Stimulated activated effector memory CD8-positive, alpha-beta T cell treated with anti-CD3 and anti-CD28 coated beads, Interleukin-12 subunit alpha, Interleukin-12 subunit beta, amount 100 ng/mL, for 72 hours (primary cell): ENCODE results near the gene GPAT2.
"Not testable (repeated sequence)": the region's sequence is repeated elsewhere in the genome, so short reads cannot be mapped to it uniquely, and the experiment has no call there.

ENCODE experiments used
- ATAC-seq: fragments of 150-1000 bp; cut with Tn5 transposase; 2 replicates; pipeline ENCODE4 v1.10.0; 2021
- DNase-seq, 2 donors: peaks; one replicate each; pipeline ENCODE4 v3.0.0; 2021 to 2022; ENCODE audit warnings: low spot score in 2 of 2
- H3K27ac Mint-ChIP-seq: one replicate; pipeline ENCODE4 v1.8.0; 2022; ENCODE audit warnings: mild to moderate bottlenecking, mixed read lengths
- H3K36me3 Mint-ChIP-seq: one replicate; pipeline ENCODE4 v1.8.0; 2022; ENCODE audit warnings: mild to moderate bottlenecking, mixed read lengths
- H3K4me1 Mint-ChIP-seq: one replicate; pipeline ENCODE4 v1.8.0; 2022; ENCODE audit warnings: mixed read lengths
- H3K4me3 Mint-ChIP-seq: one replicate; pipeline ENCODE4 v1.8.0; 2022; ENCODE audit warnings: mild to moderate bottlenecking, mixed read lengths
- H3K9me3 Mint-ChIP-seq: one replicate; pipeline ENCODE4 v1.8.0; 2022; ENCODE audit warnings: mixed read lengths

The GPAT2 gene

DNA sequence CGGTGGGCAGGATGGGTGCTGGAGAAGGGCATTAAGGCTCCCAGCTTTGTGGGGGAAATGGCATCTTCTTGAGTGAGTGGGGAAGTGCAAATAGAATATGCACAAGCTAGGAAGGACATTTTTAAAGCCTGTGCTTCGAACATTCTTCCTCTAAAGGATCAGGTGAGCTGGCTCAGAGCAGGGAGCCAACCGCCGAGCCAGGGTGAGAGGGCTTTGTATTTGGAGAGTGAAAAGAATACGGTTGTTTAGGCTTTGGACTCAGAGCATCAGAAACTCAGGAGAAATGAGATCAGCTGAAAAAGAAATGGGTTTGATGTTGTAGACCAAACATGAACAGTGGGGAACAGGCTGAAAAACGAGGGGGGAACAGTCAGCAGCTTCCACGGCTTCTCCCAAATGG, 19.8 kb upstream of the GPAT2 start:
- H3K36me3 Mint-ChIP-seq, H3K9me3 Mint-ChIP-seq, H3K27ac Mint-ChIP-seq, ATAC-seq, DNase-seq, H3K4me1 Mint-ChIP-seq, H3K4me3 Mint-ChIP-seq: not testable (repeated sequence)

DNA sequence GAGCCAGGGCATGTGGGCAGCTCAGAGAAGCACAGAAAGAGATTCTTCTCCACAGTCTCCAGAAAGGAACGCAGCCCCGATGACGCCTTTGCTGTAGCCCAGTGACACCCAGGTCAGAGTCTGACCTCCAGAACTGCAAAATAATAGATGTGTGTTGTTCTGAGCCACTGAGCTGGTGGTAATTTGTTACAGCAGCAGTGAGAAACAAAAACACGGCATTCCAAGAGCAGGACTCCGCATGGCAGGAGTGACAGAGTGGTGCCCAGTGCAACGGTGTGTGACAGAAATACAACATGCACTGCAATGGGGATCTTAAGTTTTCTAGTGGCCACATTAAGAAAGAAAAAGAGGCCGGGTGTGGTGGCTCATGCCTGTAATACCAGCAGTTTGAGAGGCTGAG, 18.7 kb upstream of the GPAT2 start:
- not testable (repeated sequence) for DNase-seq, H3K27ac Mint-ChIP-seq, H3K4me3 Mint-ChIP-seq, H3K9me3 Mint-ChIP-seq, ATAC-seq, H3K36me3 Mint-ChIP-seq, H3K4me1 Mint-ChIP-seq

DNA sequence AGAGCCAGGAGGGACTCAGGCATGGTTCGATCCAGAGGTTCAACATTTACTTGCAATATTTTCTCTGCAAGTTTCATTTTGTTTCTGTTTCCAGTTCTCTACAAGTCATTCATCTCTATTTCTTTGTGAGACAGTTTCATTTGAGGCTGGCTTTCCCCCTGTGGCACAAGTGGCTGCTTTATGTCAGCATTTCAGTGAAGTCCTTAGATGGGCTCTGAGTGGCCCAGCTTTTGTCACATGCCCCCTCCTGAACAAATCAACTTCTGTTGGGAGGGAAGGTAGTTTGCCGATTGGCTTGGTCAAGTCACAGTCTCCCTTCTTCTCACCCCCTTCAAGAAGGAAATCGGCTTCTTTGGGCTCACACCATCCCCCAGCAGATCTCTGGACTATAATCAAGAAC, 17.9 kb upstream of the GPAT2 start:
- not testable (repeated sequence) for H3K27ac Mint-ChIP-seq, DNase-seq, H3K36me3 Mint-ChIP-seq, H3K4me3 Mint-ChIP-seq, H3K4me1 Mint-ChIP-seq, H3K9me3 Mint-ChIP-seq, ATAC-seq

GRCh38 chr2:96049917-96050262, 15.2 kb upstream of the GPAT2 start:
- not testable (repeated sequence) for H3K9me3 Mint-ChIP-seq, H3K4me1 Mint-ChIP-seq, H3K27ac Mint-ChIP-seq, H3K4me3 Mint-ChIP-seq, ATAC-seq, H3K36me3 Mint-ChIP-seq, DNase-seq

DNA sequence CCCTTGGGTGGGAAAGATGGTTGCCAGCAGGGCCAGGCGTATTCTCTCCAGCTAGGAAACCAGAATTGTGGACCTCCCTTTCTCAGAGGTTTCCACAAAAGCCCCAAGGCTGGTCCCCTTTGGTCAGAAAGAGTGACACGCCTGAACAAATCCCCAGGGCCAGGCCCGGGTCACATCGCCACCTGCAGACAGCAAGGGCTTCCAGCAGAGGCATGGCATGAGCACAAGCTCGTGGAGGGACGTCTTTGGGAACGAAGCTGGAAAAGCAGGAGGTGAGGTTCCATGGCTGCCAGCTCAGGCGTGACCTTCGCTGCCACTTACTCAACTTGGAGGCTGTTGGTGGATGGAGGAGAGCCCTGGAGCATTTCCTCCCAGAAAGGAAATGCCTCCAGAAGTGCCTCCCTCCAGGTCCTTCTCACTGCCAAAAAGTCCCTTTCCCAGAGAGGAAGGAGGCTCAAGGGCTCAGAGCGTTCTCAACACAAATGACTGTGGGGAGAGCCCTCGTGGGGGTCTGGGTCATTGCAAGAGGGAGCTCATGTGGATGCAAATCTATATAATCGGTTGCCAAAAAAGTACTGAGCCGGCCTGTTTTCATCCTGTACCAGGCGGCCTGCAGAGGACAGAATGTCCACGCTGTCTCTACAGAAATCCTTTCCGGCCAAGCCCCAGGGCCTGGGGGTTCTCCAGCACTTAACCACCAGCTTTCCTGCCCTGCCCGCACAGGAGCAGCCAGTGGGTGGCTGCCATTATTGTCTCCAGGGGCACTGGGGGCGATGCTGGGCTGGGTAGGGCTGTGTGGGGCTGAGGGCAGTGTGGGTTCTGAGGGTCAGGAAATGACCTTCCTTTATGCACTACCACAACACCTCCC, 14.6 kb upstream of the GPAT2 start:
- not testable (repeated sequence) for H3K4me3 Mint-ChIP-seq, H3K27ac Mint-ChIP-seq, H3K4me1 Mint-ChIP-seq, DNase-seq, H3K36me3 Mint-ChIP-seq, H3K9me3 Mint-ChIP-seq
- peak; percentile 39 for ATAC-seq

- H3K27ac Mint-ChIP-seq, DNase-seq, ATAC-seq, H3K9me3 Mint-ChIP-seq, H3K4me3 Mint-ChIP-seq, H3K4me1 Mint-ChIP-seq, H3K36me3 Mint-ChIP-seq: not testable (repeated sequence)
Measured at GRCh38 chr2:96035554-96035953, 838 bp upstream of the GPAT2 start.

- not testable (repeated sequence) for ATAC-seq, H3K4me3 Mint-ChIP-seq, H3K4me1 Mint-ChIP-seq, DNase-seq, H3K9me3 Mint-ChIP-seq, H3K36me3 Mint-ChIP-seq, H3K27ac Mint-ChIP-seq
Measured at GRCh38 chr2:96033997-96034396, 719 bp downstream of the GPAT2 start.

GRCh38 chr2:96027725-96028325, 6.9 kb downstream of the GPAT2 start:
- not testable (repeated sequence) for H3K4me1 Mint-ChIP-seq, DNase-seq, H3K36me3 Mint-ChIP-seq, H3K4me3 Mint-ChIP-seq, H3K9me3 Mint-ChIP-seq, H3K27ac Mint-ChIP-seq, ATAC-seq

- H3K9me3 Mint-ChIP-seq, H3K27ac Mint-ChIP-seq, H3K4me3 Mint-ChIP-seq, H3K4me1 Mint-ChIP-seq, DNase-seq, ATAC-seq, H3K36me3 Mint-ChIP-seq: not testable (repeated sequence)
Measured at GRCh38 chr2:96025755-96026154, 9.0 kb downstream of the GPAT2 start.

DNA sequence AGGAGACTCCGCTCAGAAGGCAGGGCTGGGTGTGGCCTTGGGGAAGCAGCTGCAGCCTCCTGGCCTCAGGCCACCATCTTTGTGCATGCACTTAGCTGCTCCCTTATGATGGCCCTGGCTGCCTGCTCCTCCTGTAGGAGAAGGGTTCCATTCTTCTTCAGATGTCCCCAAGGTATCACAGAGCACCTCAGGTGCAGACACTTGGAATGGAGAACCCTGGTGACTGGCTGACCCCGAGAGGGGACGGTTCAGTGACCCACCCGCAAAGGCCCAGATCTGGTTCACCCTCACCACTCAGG, 9.6 kb downstream of the GPAT2 start:
- ATAC-seq (no peak), DNase-seq (no peak)
- Mint-ChIP-seq H3K4me1 (peaks cover 8% of the 10 kb centered on the region), H3K27ac (no peak overlapping the region), H3K4me3 (no peak overlapping the region), H3K9me3 (no peaks in the 10 kb centered on the region), H3K36me3 (no peaks in the 10 kb centered on the region)

DNA sequence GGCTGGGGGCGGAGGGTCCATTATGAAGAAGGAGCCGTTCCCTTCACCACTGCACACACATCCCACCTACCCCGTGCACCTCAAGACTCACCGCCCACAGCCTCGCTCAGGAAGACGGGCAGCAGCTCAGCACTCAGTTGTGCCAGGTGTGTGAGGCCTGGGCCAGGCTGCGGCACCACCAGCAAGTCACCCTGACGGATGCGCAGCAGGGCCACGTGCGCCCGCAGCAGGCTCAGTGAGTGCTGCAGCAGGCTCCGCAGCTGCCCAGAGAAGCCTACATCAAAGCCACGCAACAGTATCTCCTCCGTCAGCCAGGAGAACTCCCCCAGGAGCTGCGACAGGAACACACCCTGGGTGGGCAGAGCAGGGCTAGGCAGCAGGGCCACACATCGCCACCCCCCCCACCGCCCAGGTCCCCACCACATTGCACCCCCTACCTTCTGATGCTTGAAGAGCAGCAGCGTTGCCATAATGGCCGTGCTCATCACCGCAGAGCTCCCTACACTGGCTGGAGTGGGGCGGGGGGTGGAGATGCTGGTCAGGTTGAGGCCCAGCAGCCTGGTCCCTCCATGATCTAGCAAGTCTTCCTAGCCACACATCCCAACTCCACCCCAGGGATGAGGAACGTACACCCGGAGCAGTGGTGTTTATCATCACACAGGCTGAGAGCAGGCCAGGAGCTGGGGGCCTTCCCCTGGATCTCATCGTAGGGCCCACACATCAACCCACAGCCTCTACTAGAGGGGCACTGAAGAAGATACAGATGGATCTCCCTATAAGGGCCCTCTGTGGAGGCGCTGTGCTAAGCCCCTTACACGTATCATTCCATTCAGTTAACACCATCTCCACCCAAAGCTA, 10.2 kb downstream of the GPAT2 start:
- Mint-ChIP-seq H3K27ac (no peak overlapping the region), H3K9me3 (no peaks in the 10 kb centered on the region), H3K4me3 (no peak overlapping the region), H3K4me1 (peaks cover 8% of the 10 kb centered on the region), H3K36me3 (no peaks in the 10 kb centered on the region)
- DNase-seq (no peak), ATAC-seq (no peak)

GRCh38 chr2:96023701-96024100, 11.0 kb downstream of the GPAT2 start:
- not testable (repeated sequence) for H3K27ac Mint-ChIP-seq

GRCh38 chr2:96022701-96023447, 11.8 kb downstream of the GPAT2 start:
- H3K36me3 Mint-ChIP-seq, H3K27ac Mint-ChIP-seq, H3K9me3 Mint-ChIP-seq, H3K4me3 Mint-ChIP-seq, H3K4me1 Mint-ChIP-seq: not testable (repeated sequence)
- ATAC-seq = peak; percentile 81
- peak; percentile 60 to 85 for DNase-seq

More at GRCh38 chr2:96023701-96024100, 11.0 kb downstream of the GPAT2 start:
- not testable (repeated sequence) for H3K36me3 Mint-ChIP-seq, H3K9me3 Mint-ChIP-seq, H3K4me1 Mint-ChIP-seq, H3K4me3 Mint-ChIP-seq, ATAC-seq
- peak in 1 of 2 donors; percentile 49 for DNase-seq

GRCh38 chr2:96022126-96022525, 12.6 kb downstream of the GPAT2 start:
- ATAC-seq, H3K9me3 Mint-ChIP-seq, H3K4me3 Mint-ChIP-seq, DNase-seq, H3K4me1 Mint-ChIP-seq, H3K27ac Mint-ChIP-seq, H3K36me3 Mint-ChIP-seq: not testable (repeated sequence)

- not testable (repeated sequence) for DNase-seq, ATAC-seq, H3K36me3 Mint-ChIP-seq, H3K4me3 Mint-ChIP-seq, H3K4me1 Mint-ChIP-seq, H3K27ac Mint-ChIP-seq, H3K9me3 Mint-ChIP-seq
Measured at GRCh38 chr2:96021142-96021541, 13.6 kb downstream of the GPAT2 start.
